ENCODE data around the gene TBX1.

DNA sequence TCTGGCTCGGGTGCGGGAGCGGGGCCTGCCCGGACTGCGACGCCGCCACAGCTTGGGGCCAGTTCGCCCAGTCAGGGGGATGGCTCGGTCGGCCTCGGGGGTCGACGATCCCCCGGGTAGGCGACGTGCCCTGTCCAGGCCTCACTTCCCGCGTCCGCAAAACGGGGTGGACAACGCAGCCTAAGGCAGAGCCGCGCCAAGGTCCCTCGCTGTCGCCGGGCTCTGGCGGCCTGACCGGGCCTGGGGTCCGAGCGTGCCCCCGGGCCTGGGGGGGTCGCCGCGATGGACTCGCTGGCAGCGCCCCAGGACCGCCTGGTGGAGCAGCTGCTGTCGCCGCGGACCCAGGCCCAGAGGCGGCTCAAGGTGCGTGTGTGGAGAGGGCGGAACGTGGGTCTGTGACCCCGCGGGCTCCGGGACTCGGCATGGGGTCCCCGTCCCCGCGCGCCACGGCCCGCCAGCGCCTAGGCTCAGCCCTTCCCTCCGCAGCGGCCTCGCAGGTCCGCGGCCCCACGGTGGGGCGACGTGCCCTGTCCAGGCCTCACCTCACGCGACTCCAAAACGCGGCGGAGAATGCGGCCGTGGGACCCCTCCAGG lies 42.0 kb upstream of the TBX1 start:
- TF ChIP-seq, protein P1, sequence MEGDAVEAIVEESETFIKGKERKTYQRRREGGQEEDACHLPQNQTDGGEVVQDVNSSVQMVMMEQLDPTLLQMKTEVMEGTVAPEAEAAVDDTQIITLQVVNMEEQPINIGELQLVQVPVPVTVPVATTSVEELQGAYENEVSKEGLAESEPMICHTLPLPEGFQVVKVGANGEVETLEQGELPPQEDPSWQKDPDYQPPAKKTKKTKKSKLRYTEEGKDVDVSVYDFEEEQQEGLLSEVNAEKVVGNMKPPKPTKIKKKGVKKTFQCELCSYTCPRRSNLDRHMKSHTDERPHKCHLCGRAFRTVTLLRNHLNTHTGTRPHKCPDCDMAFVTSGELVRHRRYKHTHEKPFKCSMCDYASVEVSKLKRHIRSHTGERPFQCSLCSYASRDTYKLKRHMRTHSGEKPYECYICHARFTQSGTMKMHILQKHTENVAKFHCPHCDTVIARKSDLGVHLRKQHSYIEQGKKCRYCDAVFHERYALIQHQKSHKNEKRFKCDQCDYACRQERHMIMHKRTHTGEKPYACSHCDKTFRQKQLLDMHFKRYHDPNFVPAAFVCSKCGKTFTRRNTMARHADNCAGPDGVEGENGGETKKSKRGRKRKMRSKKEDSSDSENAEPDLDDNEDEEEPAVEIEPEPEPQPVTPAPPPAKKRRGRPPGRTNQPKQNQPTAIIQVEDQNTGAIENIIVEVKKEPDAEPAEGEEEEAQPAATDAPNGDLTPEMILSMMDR (conservative IDR thresholded peaks at IDR 0.05; ENCODE audit: low read length): no peak
- no peak for TF ChIP-seq EZH2phosphoT487 (IDR thresholded peaks at IDR 0.05; ENCODE audit: borderline replicate concordance, low read depth, low read length)
